Stimulated activated CD8-positive, alpha-beta memory T cell treated with anti-CD3 and anti-CD28 coated beads, Interleukin-7, amount 100 ng/mL, for 1 hour (primary cell): ENCODE data around the gene TSSC4.

Source experiments
- DNase-seq, 2 donors: peaks; one replicate each; pipeline ENCODE4 v3.0.0-alpha.2; 2020; ENCODE audit warnings: low read depth in 2 of 2

The TSSC4 gene

GRCh38 chr11:2400762-2401435 is 349 bp downstream of the TSSC4 start:
- DNase-seq, result no peak

DNA sequence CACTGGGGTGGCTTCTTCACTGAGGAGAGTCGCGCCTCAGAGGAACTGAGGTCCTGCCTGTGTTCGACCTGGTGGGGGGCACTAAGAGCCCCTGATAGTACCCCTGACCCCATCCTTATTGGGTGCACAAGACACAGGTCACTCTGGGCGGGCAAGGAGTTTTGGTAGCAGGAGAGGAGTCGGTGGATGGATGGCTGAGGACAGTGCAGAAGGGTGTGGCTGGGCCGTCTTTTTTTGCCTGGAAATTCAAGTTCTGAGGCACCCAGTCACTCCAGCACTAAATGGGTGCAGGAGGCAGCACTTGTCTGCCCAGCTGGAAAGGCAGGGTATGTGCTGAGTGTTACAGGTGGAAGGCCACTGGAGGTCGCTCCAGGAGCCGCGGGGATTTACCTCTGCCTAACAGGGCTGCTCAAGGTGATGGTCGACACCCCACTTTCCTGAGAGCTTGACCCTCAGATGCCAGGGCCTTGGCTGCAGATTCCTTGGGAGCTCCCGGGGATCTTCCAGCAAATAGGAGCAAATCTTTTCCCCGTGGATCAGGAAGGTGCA is 960 bp downstream of the TSSC4 start:
- DNase-seq, result no peak

DNA sequence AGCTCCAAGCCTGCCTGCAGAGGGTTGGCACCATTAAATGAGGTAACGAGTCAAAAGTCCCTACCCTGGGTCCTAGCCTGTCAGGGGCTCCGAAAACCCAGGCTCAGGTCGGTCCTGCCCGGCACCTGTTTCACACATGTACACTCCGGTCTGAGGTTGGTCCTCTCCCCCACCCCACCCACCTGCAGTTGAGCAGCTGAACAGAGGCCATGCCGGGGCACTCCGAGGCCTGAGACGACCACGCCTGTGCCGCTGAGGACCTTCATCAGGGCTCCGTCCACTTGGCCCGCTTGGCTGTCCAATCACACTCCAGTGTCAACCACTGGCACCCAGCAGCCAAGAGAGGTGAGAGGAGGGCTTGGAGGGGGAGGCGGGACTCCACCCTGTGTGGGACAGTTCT is 1.6 kb downstream of the TSSC4 start:
- DNase-seq, result no peak

DNA sequence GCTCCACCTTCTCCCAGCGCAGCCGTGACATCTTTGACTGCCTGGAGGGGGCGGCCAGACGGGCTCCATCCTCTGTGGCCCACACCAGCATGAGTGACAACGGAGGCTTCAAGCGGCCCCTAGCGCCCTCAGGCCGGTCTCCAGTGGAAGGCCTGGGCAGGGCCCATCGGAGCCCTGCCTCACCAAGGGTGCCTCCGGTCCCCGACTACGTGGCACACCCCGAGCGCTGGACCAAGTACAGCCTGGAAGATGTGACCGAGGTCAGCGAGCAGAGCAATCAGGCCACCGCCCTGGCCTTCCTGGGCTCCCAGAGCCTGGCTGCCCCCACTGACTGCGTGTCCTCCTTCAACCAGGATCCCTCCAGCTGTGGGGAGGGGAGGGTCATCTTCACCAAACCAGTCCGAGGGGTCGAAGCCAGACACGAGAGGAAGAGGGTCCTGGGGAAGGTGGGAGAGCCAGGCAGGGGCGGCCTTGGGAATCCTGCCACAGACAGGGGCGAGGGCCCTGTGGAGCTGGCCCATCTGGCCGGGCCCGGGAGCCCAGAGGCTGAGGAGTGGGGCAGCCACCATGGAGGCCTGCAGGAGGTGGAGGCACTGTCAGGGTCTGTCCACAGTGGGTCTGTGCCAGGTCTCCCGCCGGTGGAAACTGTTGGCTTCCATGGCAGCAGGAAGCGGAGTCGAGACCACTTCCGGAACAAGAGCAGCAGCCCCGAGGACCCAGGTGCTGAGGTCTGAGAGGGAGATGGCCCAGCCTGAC is 2.5 kb downstream of the TSSC4 start:
- DNase-seq, result no peak

GRCh38 chr11:2404735-2405196 is 4.2 kb downstream of the TSSC4 start:
- DNase-seq, result no peak

DNA sequence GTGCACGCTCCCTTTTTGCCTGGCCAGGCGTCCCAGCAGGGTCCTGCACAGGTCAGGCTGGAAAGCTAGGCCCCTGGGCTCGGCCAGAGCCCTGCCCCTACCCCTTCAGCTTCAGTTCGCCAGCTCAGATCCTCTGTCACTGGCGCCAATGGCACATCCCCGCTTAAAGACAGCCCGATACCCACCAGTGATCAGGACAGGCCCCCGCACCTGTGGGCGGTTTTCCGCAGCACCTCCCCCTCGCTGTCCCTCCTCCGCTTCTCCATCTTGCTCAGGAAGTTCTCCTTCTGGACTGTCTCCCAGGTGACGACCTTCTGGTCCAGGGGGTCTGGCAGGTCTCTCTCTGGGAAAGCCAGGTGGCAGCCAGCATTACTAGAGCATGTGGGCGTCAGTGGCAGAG is 5.9 kb downstream of the TSSC4 start:
- no peak for DNase-seq

DNA sequence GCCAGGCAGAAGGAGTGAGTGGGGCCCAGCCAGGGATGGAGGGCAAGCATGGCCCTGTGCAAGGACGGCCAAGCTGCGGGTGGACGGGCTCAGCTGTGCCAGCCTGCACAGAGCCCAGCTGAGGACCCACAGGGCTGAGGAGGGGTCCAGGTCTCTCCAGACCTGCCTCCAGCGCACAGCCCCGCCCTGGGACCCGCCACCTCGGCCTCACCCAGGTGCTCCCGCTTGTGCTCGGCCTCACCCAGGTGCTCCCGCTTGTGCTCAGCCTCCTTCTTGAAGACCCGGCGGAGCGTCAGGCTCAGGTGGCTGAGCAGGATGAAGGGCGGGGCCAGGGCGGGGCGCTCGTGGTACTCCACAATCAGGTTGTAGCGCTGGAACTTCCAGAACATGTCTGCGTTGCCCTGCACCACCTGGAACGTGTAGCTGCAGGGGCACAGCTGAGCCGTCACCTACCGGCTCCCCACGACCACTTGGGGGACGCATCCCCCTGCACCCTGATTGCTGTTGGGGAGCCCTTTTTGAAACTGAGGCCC is 6.4 kb downstream of the TSSC4 start:
- no peak for DNase-seq

GRCh38 chr11:2408671-2409070 is 8.1 kb downstream of the TSSC4 start:
- no peak for DNase-seq

- DNase-seq, result no peak
Measured at GRCh38 chr11:2409126-2409525, 8.6 kb downstream of the TSSC4 start.

- no peak for DNase-seq
Measured at GRCh38 chr11:2409611-2410468, 9.3 kb downstream of the TSSC4 start.

DNA sequence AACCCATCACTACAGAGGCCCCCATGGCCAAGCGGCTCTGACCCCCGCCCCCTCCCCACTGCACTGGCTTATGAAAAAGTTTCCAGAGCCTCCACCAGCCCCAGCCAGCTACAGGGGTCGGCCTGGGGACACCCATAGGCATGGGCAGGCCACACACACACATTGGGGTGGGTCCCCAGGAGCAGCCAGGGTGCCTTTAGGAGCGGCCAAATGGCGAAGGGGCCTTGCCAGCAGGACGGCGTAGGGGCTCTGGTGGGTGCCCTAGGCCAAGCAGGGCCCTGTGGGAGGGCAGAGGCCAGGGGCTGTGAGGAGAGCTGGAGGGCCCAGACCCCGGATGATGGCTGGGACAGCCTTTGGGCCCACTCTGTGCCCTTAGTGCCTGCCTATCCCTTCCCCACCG is 10.1 kb downstream of the TSSC4 start:
- DNase-seq, result no peak

DNA sequence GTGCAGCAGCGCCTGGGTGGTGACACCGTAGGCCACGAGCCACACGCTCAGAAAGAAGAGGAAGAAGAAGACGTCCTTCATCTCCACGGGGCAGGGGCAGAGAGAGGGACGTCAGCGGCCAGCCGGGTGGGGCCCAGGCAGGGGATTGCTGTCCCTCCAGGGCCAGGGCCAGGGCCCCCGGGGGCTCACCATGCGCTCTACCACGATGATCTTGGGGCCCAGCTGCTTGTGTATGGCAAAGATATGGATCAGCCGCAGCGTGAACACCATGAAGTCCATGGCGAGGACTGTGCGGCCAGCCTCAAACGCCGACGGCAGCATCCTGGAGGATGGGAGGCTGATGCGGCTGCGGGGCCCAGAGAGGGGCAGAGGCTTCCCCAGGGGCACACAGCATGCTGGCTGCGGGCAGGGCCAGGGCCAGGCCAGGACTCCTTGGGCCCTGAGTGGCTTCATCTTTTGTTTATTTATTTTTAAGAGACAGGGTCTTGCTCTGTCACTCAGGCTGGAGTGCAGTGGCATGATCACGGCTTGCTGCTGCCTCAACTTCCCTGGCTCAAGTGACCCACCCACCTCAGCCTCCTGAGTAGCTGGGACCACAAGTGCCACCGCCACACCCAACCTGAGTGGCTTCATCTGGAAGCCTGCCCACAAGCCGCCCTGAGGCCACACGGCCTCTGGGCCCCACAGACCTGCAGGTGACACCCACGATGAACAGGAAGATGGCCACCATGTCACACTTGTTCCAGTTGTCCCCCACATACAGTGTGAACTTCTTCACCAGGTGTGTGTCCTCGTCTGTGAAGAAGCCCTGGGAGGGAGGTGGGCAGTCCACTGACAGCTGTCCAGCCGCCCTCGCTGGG is 11.1 kb downstream of the TSSC4 start:
- no peak for DNase-seq

GRCh38 chr11:2412323-2412722 is 11.8 kb downstream of the TSSC4 start:
- DNase-seq, result no peak

- no peak for DNase-seq
Measured at GRCh38 chr11:2413742-2414579, 13.4 kb downstream of the TSSC4 start.

GRCh38 chr11:2414616-2415015 is 14.1 kb downstream of the TSSC4 start:
- no peak for DNase-seq

DNA sequence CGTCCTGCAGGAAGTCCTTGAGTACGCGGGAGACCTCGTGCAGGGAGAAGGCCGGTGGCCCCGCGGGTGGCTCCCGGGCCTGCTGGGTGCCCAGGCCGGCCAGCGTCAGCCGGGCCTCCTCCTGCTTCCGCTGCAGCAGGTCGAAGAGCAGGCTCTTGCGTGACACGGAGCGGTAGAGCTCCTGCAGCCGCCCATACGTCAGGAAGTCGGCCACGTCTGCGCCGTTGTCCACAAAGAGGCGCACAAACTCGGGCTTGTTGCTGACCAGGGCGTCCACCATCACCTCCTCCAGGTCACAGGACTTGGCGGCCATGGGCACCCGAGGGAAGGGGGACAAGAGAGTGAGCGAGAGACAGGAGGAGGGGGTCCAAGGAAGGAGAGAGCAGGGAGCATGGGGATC is 14.6 kb downstream of the TSSC4 start:
- DNase-seq, result no peak

DNA sequence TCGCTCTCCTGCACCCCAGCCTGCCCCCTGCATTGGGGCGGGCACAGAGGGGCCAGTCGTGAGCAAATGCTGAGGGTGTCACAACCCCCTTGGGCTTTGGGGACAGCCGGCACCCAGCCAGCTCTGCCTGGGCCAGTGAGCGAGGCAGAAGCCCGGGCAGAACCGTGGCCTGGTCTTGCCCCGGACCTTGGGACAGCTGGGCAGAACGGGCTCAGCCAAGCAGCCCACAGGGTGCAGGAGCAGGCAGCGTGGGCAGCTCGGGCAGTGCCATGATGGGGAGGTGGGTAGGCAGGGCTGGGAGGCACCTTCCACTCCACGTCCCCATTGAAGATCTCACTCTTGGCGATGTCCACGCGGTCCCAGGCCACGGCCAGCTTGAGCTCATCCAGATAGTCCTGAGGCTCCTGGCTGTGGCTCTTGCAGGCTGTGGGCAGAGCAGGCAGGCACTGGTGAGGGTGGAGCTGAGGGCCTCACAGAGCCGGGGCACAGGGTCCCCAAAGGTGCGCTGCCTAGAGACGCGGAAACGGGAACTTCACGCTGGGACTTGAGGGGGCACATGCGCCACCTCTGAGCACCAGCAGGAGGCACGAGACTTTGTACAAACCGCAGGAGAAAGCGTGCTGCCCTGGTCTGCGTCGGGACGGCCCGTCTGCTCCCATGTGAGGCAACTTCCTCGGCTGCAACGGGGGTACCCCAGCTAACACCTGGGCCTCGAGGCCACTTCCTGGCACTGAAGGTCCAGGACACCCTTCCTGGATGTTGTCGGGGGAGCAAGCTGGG is 15.2 kb downstream of the TSSC4 start:
- no peak for DNase-seq

DNA sequence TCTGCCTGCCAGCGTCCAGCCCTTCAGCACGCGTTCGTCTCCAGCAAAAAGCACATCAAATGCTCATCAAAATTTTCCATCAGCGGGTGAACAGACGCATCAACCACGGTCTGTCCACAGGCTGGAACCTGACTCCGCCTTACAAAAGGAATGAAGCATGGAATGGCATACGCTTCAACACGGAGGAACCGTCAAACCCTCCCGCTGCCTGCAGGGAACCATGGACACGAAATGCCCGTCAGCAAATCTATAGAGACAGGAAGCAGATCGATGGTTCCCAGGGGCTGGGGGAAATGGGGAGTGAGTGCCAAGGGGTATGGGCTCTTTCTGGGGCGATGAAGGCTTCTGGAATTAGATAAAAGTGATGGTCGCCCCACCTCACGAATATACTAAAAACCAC is 16.2 kb downstream of the TSSC4 start:
- no peak for DNase-seq
